Measurements from ENCODE around the gene CHL1.

Gene CHL1

GRCh38 chr3:284322-284721 is 87.8 kb downstream of the CHL1 start:
- no peak for DNase-seq (ENCODE audit: low read depth)

- no peak for DNase-seq (ENCODE audit: low read depth)
Observed at GRCh38 chr3:288417-288816, 91.9 kb downstream of the CHL1 start.

GRCh38 chr3:291028-291427 is 94.5 kb downstream of the CHL1 start:
- DNase-seq (ENCODE audit: low read depth), result no peak

- DNase-seq (ENCODE audit: low read depth), result no peak
Observed at GRCh38 chr3:291646-292436, 95.3 kb downstream of the CHL1 start.

DNA sequence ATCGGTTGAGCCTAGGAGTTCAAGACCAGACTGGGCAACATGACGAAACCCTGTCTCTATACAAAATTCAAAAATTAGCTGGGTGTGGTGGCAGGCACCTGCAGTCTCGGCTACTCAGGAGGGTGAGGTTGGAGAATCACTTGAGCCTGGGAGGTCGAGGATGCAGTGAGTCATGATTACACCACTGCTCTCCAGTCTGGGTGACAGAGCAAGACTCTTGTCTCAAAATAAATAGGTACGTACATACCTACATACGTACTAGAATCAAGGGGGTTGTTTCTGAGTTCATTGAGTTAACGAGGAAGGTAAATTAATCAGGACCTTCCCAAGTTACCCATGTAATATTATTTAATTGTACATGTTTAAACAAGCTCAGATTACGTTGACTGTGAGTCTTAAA is 97.5 kb downstream of the CHL1 start:
- DNase-seq (ENCODE audit: low read depth), result no peak

GRCh38 chr3:294581-294980 is 98.0 kb downstream of the CHL1 start:
- DNase-seq (ENCODE audit: low read depth), result no peak

GRCh38 chr3:295166-295565 is 98.6 kb downstream of the CHL1 start:
- no peak for DNase-seq (ENCODE audit: low read depth)

DNA sequence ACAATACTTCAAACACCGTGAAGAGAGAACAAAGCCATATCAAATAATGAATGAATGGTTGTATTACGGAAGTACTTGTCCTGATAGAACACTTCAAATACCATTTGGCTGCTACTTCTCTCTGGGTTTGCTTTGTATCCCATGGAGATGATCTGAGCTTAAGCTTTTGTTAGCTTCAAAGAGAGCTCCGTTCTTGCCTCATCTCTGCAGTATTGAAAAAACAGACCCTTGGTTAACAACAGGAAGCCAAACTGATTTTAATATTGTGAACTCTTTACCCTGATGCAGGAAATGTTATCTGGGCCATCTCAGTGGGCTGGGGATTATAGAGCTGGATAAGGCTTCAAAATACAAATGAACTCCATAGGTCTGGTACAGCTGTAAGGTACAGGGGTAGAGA is 101.0 kb downstream of the CHL1 start:
- DNase-seq (ENCODE audit: low read depth), result no peak

- no peak for DNase-seq (ENCODE audit: low read depth)
Observed at GRCh38 chr3:299590-300301, 103.2 kb downstream of the CHL1 start.

DNA sequence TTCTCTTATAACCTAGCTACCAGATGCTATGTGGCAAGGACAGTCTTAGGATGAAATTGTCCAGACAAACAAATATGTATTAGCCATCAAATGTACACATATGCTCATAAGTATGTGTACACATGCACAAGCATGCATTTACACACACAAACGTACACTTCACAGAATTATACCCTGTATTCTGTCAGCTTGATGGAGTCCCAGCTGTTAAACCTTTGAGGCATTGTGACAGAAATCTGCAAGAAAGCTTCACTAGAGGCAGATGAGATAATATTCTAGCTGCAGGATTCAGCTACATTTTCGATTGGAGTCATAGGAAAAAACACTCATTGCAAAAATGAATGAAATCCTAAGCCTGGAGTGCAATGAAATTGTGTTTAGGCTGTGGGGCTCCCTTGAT is 110.6 kb downstream of the CHL1 start:
- DNase-seq (ENCODE audit: low read depth), result no peak

- no peak for DNase-seq (ENCODE audit: low read depth)
Observed at GRCh38 chr3:308597-309321, 112.2 kb downstream of the CHL1 start.

- DNase-seq (ENCODE audit: low read depth), result no peak
Observed at GRCh38 chr3:312160-312733, 115.7 kb downstream of the CHL1 start.

GRCh38 chr3:312911-313310 is 116.3 kb downstream of the CHL1 start:
- no peak for DNase-seq (ENCODE audit: low read depth)

DNA sequence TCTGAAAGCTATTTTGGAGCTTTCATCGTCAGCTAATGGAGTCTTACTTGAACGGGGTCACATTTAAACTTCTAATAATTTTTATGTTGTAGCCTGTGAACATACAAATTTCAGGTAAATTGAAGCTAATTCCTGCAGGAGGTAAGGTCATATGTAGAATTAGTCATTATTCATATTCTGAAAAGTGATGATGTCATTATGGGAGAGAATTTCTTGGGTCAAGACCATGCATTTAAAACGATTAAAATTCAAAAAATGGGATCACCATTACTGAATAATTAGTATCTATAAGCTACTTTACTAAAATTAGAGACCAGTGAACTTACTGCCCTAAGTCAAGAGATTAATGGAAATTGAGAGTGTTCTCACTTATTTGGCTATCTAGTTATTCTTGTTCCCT is 120.4 kb downstream of the CHL1 start:
- no peak for DNase-seq (ENCODE audit: low read depth)

DNA sequence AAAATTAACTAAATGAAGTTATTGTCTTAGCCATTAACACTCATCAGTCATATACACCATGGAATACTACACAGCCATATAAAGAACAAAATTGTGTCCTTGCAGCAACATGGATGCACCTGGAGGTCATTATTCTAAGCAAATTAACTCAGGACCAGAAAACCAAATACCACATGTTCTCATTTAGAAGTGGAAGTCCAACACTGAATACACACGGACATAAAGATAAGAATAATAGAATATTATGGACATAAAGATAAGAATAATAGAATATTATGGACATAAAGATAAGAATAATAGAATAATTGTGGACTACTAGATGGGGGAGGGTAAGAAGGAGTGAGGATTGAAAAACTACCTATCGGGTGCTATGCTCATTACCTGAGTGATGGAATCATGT is 122.3 kb downstream of the CHL1 start:
- DNase-seq (ENCODE audit: low read depth), result no peak

GRCh38 chr3:324423-324822 is 127.9 kb downstream of the CHL1 start:
- no peak for DNase-seq (ENCODE audit: low read depth)

- DNase-seq (ENCODE audit: low read depth), result no peak
Observed at GRCh38 chr3:325495-325894, 128.9 kb downstream of the CHL1 start.

DNA sequence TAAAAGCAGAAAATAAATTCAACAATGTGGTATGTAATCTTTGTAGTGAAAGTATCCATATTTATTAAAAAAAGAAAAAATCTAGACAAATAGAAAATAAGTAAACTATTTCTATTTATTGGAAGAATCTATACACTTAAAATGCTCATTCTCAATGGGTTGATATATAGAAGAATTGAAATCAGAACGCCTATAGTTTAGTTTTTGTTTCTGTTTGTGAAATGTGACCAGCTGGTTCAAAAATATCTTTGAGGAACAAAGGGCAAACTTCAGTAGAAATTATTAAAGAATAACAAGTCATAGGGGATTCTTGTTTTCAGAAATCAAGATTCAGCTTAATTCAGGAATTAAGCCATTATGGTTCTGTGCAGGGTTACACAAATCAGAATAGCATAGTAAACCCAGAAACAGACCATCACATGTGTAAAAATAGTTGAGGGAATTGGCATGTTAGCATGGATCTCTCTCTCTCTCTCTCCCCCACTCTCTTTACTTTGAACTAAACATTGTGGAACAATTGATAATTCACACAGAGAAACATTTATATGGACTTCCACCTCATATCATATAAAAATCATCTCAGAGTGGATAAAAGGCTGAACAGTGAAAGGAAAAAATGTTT is 134.0 kb downstream of the CHL1 start:
- DNase-seq (ENCODE audit: low read depth), result no peak

- DNase-seq (ENCODE audit: low read depth), result no peak
Observed at GRCh38 chr3:331881-332280, 135.3 kb downstream of the CHL1 start.

GRCh38 chr3:332701-333100 is 136.1 kb downstream of the CHL1 start:
- no peak for DNase-seq (ENCODE audit: low read depth)

- DNase-seq (ENCODE audit: low read depth), result no peak
Observed at GRCh38 chr3:335240-335639, 138.7 kb downstream of the CHL1 start.

DNA sequence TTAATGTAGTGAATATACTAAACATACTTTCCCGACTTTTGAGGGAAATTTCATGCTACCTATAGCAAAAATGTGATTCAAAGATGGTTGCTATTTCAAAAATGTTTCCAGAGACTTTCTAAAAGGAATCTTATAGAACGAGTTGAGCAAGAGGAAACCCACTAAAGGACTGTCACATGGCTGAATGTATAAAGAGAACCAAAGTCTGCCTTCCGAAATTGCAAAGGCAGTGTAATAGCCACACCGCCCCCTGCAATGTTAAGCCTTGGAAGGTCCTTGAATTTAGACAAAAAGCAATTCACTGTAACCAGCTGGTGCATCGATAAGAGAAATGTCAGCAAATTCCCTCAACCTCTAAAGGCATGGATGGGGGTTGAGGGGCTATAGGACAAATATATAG is 142.8 kb downstream of the CHL1 start:
- no peak for DNase-seq (ENCODE audit: low read depth)

Measured in GM04504 (cell line).